Vagina (tissue), 2 donors: ENCODE measurements around the gene ELMO1. TPM values are rescaled to one million over a fixed set of nuclear protein-coding genes. Genes with fewer than 3 reads are reported as not detected.

Experiments
- DNase-seq, 2 donors: peaks; one replicate each; pipeline ENCODE4 v3.0.0-alpha.2; 2017; ENCODE audit errors: extremely low spot score in 2 of 2
- H3K27ac ChIP-seq: fragments of 200-600 bp; sonication (generic); one replicate; pipeline ENCODE4 v1.5.1; 2019
- H3K27me3 ChIP-seq: fragments of 200-600 bp; sonication (generic); one replicate; pipeline ENCODE4 v1.5.1; 2019
- H3K36me3 ChIP-seq, 2 donors: fragments of 200-600 bp; sonication (generic); one replicate each; pipeline ENCODE4 v1.5.1; 2017 to 2019
- H3K4me1 ChIP-seq: fragments of 200-600 bp; sonication (generic); one replicate; pipeline ENCODE4 v1.5.1; 2019
- H3K4me3 ChIP-seq, 2 donors: fragments of 200-600 bp; sonication (generic); 1 replicate in 1 of 2; 2 replicates in 1 of 2; pipeline ENCODE4 v1.5.1; 2016 to 2019
- H3K9me3 ChIP-seq: fragments of 200-600 bp; sonication (generic); one replicate; pipeline ENCODE4 v1.5.1; 2019
- POLR2A ChIP-seq, 2 donors: fragments of 450-650 bp; IDR thresholded peaks; one replicate each; pipeline ENCODE4 v1.6.1; 2017; ENCODE audit warnings: antibody characterized with exemption in 2 of 2, mild to moderate bottlenecking in 2 of 2, moderate library complexity in 2 of 2
- POLR2AphosphoS5 ChIP-seq, 2 donors: sonication (generic); formaldehyde crosslinking; IDR thresholded peaks; one replicate each; pipeline ENCODE4 v1.9.0; 2017; ENCODE audit warnings: antibody characterized with exemption in 2 of 2, mild to moderate bottlenecking in 2 of 2, low read depth in 1 of 2; ENCODE audit not compliant: insufficient read depth in 1 of 2
- intact Hi-C: fragments of 100-400 bp; cut with DNase I; formaldehyde crosslinking; loops from one replicate; pipeline ENCODE4 v1.15.1; 2023
- total RNA-seq: library from RNA; depleted of rRNA; stranded (reverse); fragments of >200 nt; gene quantifications from one replicate; pipeline ENCODE4 v1.2.3, GENCODE V29; 2016
- TF ChIP-seq, protein P1 (sequence below), 3 experiments: fragments of 450-650 bp in 2 of 3; fragments of 200-600 bp in 1 of 3; sonication (generic) in 1 of 3; IDR thresholded peaks; one replicate each; pipeline ENCODE4 v1.5.1; 2017 to 2019; ENCODE audit warnings: antibody characterized with exemption in 3 of 3, mild to moderate bottlenecking in 2 of 3, moderate library complexity in 2 of 3

The ELMO1 gene
- total RNA-seq, 1 donor from 2014 or later: 74.4 TPM

GRCh38 chr7:37286454-37286832 lies 162.2 kb downstream of the ELMO1 start:
- Histone ChIP-seq H3K9me3 (no peaks in the 10 kb centered on the region), H3K27ac (no peak overlapping the region), H3K36me3 (no peaks in the 10 kb centered on the region), H3K4me3 (no peak overlapping the region), H3K27me3 (no peaks in the 10 kb centered on the region), H3K4me1 (peaks cover 66% of the 10 kb centered on the region)
- TF ChIP-seq, protein P1, sequence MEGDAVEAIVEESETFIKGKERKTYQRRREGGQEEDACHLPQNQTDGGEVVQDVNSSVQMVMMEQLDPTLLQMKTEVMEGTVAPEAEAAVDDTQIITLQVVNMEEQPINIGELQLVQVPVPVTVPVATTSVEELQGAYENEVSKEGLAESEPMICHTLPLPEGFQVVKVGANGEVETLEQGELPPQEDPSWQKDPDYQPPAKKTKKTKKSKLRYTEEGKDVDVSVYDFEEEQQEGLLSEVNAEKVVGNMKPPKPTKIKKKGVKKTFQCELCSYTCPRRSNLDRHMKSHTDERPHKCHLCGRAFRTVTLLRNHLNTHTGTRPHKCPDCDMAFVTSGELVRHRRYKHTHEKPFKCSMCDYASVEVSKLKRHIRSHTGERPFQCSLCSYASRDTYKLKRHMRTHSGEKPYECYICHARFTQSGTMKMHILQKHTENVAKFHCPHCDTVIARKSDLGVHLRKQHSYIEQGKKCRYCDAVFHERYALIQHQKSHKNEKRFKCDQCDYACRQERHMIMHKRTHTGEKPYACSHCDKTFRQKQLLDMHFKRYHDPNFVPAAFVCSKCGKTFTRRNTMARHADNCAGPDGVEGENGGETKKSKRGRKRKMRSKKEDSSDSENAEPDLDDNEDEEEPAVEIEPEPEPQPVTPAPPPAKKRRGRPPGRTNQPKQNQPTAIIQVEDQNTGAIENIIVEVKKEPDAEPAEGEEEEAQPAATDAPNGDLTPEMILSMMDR (IDR thresholded peaks at IDR 0.05): no peak
- TF ChIP-seq POLR2A (IDR thresholded peaks at IDR 0.05) (no peak), POLR2AphosphoS5 (IDR thresholded peaks at IDR 0.05; ENCODE audit: insufficient read depth in 1 of 2, low read depth in 1 of 2) (no peak)
- no peak for DNase-seq
- intact Hi-C loops: loop anchor here (10.0 kb wide), 1 partner anchor 158 kb away; the partner anchor contains the start of gene ELMO1

DNA sequence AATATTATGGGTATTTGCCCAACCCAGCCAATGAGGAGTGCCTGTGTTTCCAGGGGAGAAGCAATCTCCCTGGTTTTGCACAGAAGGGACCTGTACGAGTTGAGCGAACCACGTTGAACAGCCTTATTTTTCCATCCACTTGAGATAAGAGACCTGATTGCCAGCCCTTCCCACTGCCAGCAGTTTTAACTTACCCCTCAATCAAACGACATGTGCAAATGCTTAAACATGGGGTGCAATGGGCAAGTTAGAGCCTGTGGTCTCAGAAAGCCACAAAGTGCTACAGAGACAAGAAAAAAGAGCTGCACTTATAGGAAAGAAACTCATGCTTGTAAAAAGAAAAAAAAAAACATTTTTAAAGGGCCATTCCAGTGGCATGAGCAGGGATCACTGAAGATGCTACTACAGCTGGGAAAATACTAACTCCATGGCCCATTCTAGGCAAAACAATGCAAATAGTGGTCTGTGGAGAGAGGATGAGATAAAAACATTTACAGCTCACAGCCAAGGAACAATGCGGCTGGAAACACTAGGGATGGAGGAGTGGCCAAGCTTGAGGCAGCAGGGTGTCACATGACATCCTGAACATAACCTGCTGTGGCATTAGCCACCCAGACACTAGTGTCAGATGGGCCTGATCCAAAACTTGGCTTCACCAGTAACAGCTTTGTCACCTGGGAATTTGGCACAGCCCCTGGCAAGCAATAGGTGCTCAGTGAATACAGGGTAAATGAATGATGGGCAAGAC lies 162.8 kb downstream of the ELMO1 start:
- H3K27me3 ChIP-seq: no peaks in the 10 kb centered on the region
- peaks cover 68% of the 10 kb centered on the region for H3K4me1 ChIP-seq
- H3K4me3 ChIP-seq: no peak overlapping the region
- H3K27ac ChIP-seq: peak overlapping the region; percentile 20
- intact Hi-C loops: loop anchor here (10.0 kb wide), 1 partner anchor 159 kb away; the partner anchor contains the start of gene ELMO1
- no peaks in the 10 kb centered on the region for H3K9me3 ChIP-seq
- no peaks in the 10 kb centered on the region for H3K36me3 ChIP-seq
- peak in 1 of 2 donors; percentile 85 for DNase-seq
- no peak for TF ChIP-seq POLR2AphosphoS5 (IDR thresholded peaks at IDR 0.05; ENCODE audit: insufficient read depth in 1 of 2, low read depth in 1 of 2)
- TF ChIP-seq, protein P1 (IDR thresholded peaks at IDR 0.05): no peak
- no peak for TF ChIP-seq POLR2A (IDR thresholded peaks at IDR 0.05)

- Histone ChIP-seq H3K27ac (peak overlapping the region; percentile 29), H3K9me3 (no peaks in the 10 kb centered on the region), H3K36me3 (no peaks in the 10 kb centered on the region), H3K4me1 (peaks cover 65% of the 10 kb centered on the region), H3K4me3 (no peak overlapping the region), H3K27me3 (no peaks in the 10 kb centered on the region)
- DNase-seq: peak in 1 of 2 donors; percentile 86
- TF ChIP-seq POLR2AphosphoS5 (IDR thresholded peaks at IDR 0.05; ENCODE audit: insufficient read depth in 1 of 2, low read depth in 1 of 2): no peak
- TF ChIP-seq, protein P1 (IDR thresholded peaks at IDR 0.05): peak in 2 of 3 experiments; percentile 4 to 60
- intact Hi-C loops: loop anchor here (10.0 kb wide), 1 partner anchor 160 kb away; the partner anchor contains the start of gene ELMO1
Measured at GRCh38 chr7:37284805-37285231, 163.8 kb downstream of the ELMO1 start.

DNA sequence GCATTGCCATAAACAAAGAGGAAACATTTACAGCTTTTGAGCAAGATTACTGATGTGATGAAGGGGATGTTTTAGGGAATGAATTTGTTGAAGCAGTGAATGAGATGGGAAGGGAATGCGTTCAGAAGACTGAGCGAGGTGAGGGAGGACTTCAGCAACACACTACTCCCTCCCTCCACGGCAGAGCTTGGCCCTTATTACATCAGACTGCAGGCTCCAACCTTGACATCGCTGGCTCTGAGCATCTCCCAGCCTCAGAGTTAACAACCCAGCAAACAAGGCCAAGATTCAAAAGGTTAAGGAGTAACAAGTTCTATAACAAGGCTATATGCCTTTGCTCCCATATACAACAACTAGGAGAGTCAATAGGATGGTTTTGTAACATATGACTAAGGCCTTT lies 164.4 kb downstream of the ELMO1 start:
- Histone ChIP-seq H3K9me3 (no peaks in the 10 kb centered on the region), H3K4me1 (peaks cover 59% of the 10 kb centered on the region), H3K4me3 (no peak overlapping the region), H3K27me3 (no peaks in the 10 kb centered on the region), H3K27ac (peak overlapping the region; percentile 36), H3K36me3 (no peaks in the 10 kb centered on the region)
- peak in 1 of 2 donors; percentile 77 for DNase-seq
- no peak for TF ChIP-seq POLR2A (IDR thresholded peaks at IDR 0.05)
- no peak for TF ChIP-seq POLR2AphosphoS5 (IDR thresholded peaks at IDR 0.05; ENCODE audit: insufficient read depth in 1 of 2, low read depth in 1 of 2)
- TF ChIP-seq, protein P1 (IDR thresholded peaks at IDR 0.05): no peak
- intact Hi-C loops: loop anchor here (10.0 kb wide), 1 partner anchor 161 kb away; the partner anchor contains the start of gene ELMO1

GRCh38 chr7:37283716-37284115 lies 164.9 kb downstream of the ELMO1 start:
- H3K36me3 ChIP-seq: no peaks in the 10 kb centered on the region
- TF ChIP-seq POLR2A (IDR thresholded peaks at IDR 0.05) (no peak), POLR2AphosphoS5 (IDR thresholded peaks at IDR 0.05; ENCODE audit: insufficient read depth in 1 of 2, low read depth in 1 of 2) (no peak)
- H3K4me3 ChIP-seq: no peak overlapping the region
- no peaks in the 10 kb centered on the region for H3K27me3 ChIP-seq
- peak overlapping the region; percentile 36 for H3K27ac ChIP-seq
- intact Hi-C loops: loop anchor here (10.0 kb wide), 1 partner anchor 161 kb away; the partner anchor contains the start of gene ELMO1
- peak in 1 of 2 donors; percentile 83 for DNase-seq
- H3K4me1 ChIP-seq: peaks cover 59% of the 10 kb centered on the region
- no peaks in the 10 kb centered on the region for H3K9me3 ChIP-seq
